Ovary (tissue), 3 donors: ENCODE measurements around the gene SPTBN5.

ENCODE experiments used
- CTCF ChIP-seq, 3 donors: fragments of 450-650 bp in 2 of 3; fragments of 200-600 bp in 1 of 3; IDR thresholded peaks; one replicate each; pipeline versions ENCODE4 v1.5.1 to v1.8.0; 2016 to 2022; ENCODE audit warnings: antibody characterized with exemption in 3 of 3, mild to moderate bottlenecking in 1 of 3
- EP300 ChIP-seq: sonication (generic); formaldehyde crosslinking; IDR thresholded peaks from one replicate; pipeline ENCODE4 v1.6.1; 2017; ENCODE audit warnings: antibody characterized with exemption
- POLR2A ChIP-seq: fragments of 450-650 bp; IDR thresholded peaks from one replicate; pipeline ENCODE4 v1.6.1; 2017; ENCODE audit warnings: antibody characterized with exemption, mild to moderate bottlenecking, moderate library complexity
- donor health status: DM: no; HTN: no; CAD: no.

DNA sequence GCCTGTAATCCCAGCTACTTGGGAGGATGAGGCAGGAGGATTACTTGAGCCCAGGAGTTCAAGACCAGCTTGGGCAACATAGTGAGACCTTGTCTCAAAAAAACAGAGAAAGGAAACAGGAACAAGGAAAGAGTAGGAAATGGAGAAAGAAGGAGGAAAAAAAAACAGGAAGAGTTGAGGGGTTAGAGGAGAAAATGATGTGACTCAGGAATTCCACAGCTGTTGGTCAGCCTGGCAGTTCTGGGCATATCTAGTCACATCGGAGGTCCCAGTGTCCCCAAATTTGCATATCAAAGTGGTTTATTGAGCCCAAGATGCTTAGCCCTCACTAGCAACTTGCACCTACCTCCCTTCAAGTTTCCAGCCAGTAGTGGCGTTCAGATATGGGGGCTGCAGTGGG is 84.7 kb downstream of the SPTBN5 start:
- TF ChIP-seq CTCF (IDR thresholded peaks at IDR 0.05) (no peak), POLR2A (no peak), EP300 (no peak)
